ENCODE measurements around the gene LPAR5.

- TF ChIP-seq SP1 (IDR thresholded peaks at IDR 0.05) (peak; percentile 28), CTCF (IDR thresholded peaks at IDR 0.05; ENCODE audit: low read depth, low read length, missing input control) (no peak), GABPA (IDR thresholded peaks at IDR 0.05 in 1 of 2, conservative IDR thresholded peaks at IDR 0.05 in 1 of 2) (no peak), ZBTB33 (IDR thresholded peaks at IDR 0.05) (no peak), TAF1 (conservative IDR thresholded peaks at IDR 0.05) (no peak), RAD21 (IDR thresholded peaks at IDR 0.05) (no peak), REST (IDR thresholded peaks at IDR 0.05) (no peak), RXRA (IDR thresholded peaks at IDR 0.05) (peak in 1 of 2 donors; percentile 18), ATF3 (IDR thresholded peaks at IDR 0.05) (no peak), MAX (IDR thresholded peaks at IDR 0.05) (peak; percentile 10), NR2F2 (IDR thresholded peaks at IDR 0.05) (no peak), JUND (IDR thresholded peaks at IDR 0.05) (no peak), FOXA2 (IDR thresholded peaks at IDR 0.05) (no peak)
Observed at GRCh38 chr12:6614513-6615172, 21.1 kb downstream of the LPAR5 start.

Data from liver (tissue), 3 donors.